Stimulated activated CD4-positive, alpha-beta T cell treated with anti-CD3 and anti-CD28 coated beads, Interleukin-4, amount 100 ng/mL, for 4 hours (primary cell): ENCODE measurements around the gene NFIB.

ENCODE experiments used
- DNase-seq, 2 experiments: peaks; one replicate each; pipeline ENCODE4 v3.0.0-alpha.2; 2020

The NFIB gene

GRCh38 chr9:14271093-14271673 is 42.8 kb downstream of the NFIB start:
- DNase-seq, result no peak

- DNase-seq, result no peak
Measured at GRCh38 chr9:14270358-14271092, 43.4 kb downstream of the NFIB start.

GRCh38 chr9:14269916-14270315 is 44.0 kb downstream of the NFIB start:
- no peak for DNase-seq

- no peak for DNase-seq
Measured at GRCh38 chr9:14263707-14264483, 50.0 kb downstream of the NFIB start.

- DNase-seq, result no peak
Measured at GRCh38 chr9:14262827-14263226, 51.1 kb downstream of the NFIB start.

GRCh38 chr9:14261616-14262015 is 52.3 kb downstream of the NFIB start:
- DNase-seq, result no peak

GRCh38 chr9:14260101-14260500 is 53.8 kb downstream of the NFIB start:
- no peak for DNase-seq

- DNase-seq, result no peak
Measured at GRCh38 chr9:14258660-14259239, 55.2 kb downstream of the NFIB start.

- DNase-seq, result no peak
Measured at GRCh38 chr9:14258156-14258555, 55.8 kb downstream of the NFIB start.

- no peak for DNase-seq
Measured at GRCh38 chr9:14256588-14256987, 57.4 kb downstream of the NFIB start.

GRCh38 chr9:14251154-14252071 is 62.5 kb downstream of the NFIB start:
- DNase-seq, result no peak

- DNase-seq, result no peak
Measured at GRCh38 chr9:14250794-14251153, 63.2 kb downstream of the NFIB start.

- DNase-seq, result no peak
Measured at GRCh38 chr9:14249527-14249926, 64.4 kb downstream of the NFIB start.

- no peak for DNase-seq
Measured at GRCh38 chr9:14248149-14248548, 65.8 kb downstream of the NFIB start.

- DNase-seq, result no peak
Measured at GRCh38 chr9:14247577-14247976, 66.4 kb downstream of the NFIB start.

- no peak for DNase-seq
Measured at GRCh38 chr9:14246951-14247350, 67.0 kb downstream of the NFIB start.

- no peak for DNase-seq
Measured at GRCh38 chr9:14245901-14246525, 67.9 kb downstream of the NFIB start.

GRCh38 chr9:14243514-14244042 is 70.4 kb downstream of the NFIB start:
- no peak for DNase-seq

GRCh38 chr9:14242150-14242805 is 71.7 kb downstream of the NFIB start:
- no peak for DNase-seq

GRCh38 chr9:14240537-14240936 is 73.4 kb downstream of the NFIB start:
- no peak for DNase-seq

GRCh38 chr9:14238518-14238917 is 75.4 kb downstream of the NFIB start:
- DNase-seq, result no peak
